PC-3 (cell line): ENCODE measurements around the gene SH3RF3. TPM values are rescaled to one million over a fixed set of nuclear protein-coding genes. Genes with fewer than 3 reads are reported as not detected.

Source experiments
- ATAC-seq: fragments of 200-7000 bp; cut with Tn5 transposase; 2 replicates; pipeline ENCODE4 v1.9.1; 2020; ENCODE audit warnings: mild to moderate bottlenecking, moderate library complexity
- BruUV-seq: library from RNA; stranded (reverse); fragments of 400-500 nt; replicated peaks from 2 replicates; lab custom pipeline; 2021; lab: Mats Ljungman, UMichigan
- CTCF ChIA-PET: fragments of 300-600 bp; sonication (Branson Sonifier 250); formaldehyde crosslinking; loops from one replicate; lab custom pipeline; 2022; ENCODE audit warnings: antibody characterized with exemption; lab: Charles Lee
- POLR2A ChIA-PET: fragments of 300-600 bp; sonication (Branson Sonifier 250); formaldehyde crosslinking; loops from one replicate; lab custom pipeline; 2022; ENCODE audit warnings: antibody characterized with exemption; ENCODE audit not compliant: unreplicated experiment; lab: Charles Lee
- DNase-seq: peaks from one replicate; pipeline ENCODE4 v3.0.0-alpha.2; 2015
- H2AFZ ChIP-seq: fragments of 300-600 bp; sonication (generic); 2 replicates; pipeline ENCODE4 v1.6.0; 2016; ENCODE audit warnings: antibody characterized with exemption, low read length
- H3F3A ChIP-seq: fragments of 300-600 bp; sonication (generic); one replicate; pipeline ENCODE4 v1.6.0; 2017; ENCODE audit warnings: antibody characterized with exemption, low read length, control low read depth, mild to moderate bottlenecking; ENCODE audit not compliant: unreplicated experiment
- H3K27ac ChIP-seq: fragments of 300-600 bp; sonication (generic); 2 replicates; pipeline ENCODE4 v1.5.1; 2016; ENCODE audit warnings: mild to moderate bottlenecking, low read length
- H3K27me3 ChIP-seq: fragments of 300-600 bp; sonication (generic); 2 replicates; pipeline ENCODE4 v1.6.1; 2016; ENCODE audit warnings: low read length, mixed read lengths
- H3K36me3 ChIP-seq: fragments of 300-600 bp; sonication (generic); 2 replicates; pipeline ENCODE4 v1.6.1; 2016; ENCODE audit warnings: low read depth, mixed run types, low read length, mixed read lengths
- H3K4me1 ChIP-seq: fragments of 300-600 bp; sonication (generic); 2 replicates; pipeline ENCODE4 v1.5.1; 2016; ENCODE audit warnings: low read length; ENCODE audit not compliant: insufficient read depth
- H3K4me2 ChIP-seq: fragments of 300-600 bp; sonication (generic); 2 replicates; pipeline ENCODE4 v1.6.0; 2016; ENCODE audit warnings: low read length
- H3K4me3 ChIP-seq: fragments of 300-600 bp; sonication (generic); 2 replicates; pipeline ENCODE4 v1.5.1; 2016; ENCODE audit warnings: mild to moderate bottlenecking, low read length, mixed read lengths
- H3K79me2 ChIP-seq: fragments of 300-600 bp; sonication (generic); 2 replicates; pipeline ENCODE4 v1.6.1; 2017; ENCODE audit warnings: low read length, mixed read lengths
- H3K9ac ChIP-seq: fragments of 300-600 bp; sonication (generic); 2 replicates; pipeline ENCODE4 v1.6.0; 2016; ENCODE audit warnings: mild to moderate bottlenecking, low read length
- H3K9me2 ChIP-seq: fragments of 300-600 bp; sonication (generic); replicated peaks from 2 replicates; pipeline ENCODE4 v1.6.1; 2016; ENCODE audit warnings: mixed run types, low read length, mixed read lengths
- H3K9me3 ChIP-seq: fragments of 300-600 bp; sonication (generic); 2 replicates; pipeline ENCODE4 v1.6.1; 2016; ENCODE audit warnings: low read length, mixed read lengths
- H4K20me1 ChIP-seq: fragments of 300-600 bp; sonication (generic); 2 replicates; pipeline ENCODE4 v1.6.1; 2016; ENCODE audit warnings: low read length, mixed read lengths
- CTCF ChIP-seq: fragments of 300-600 bp; sonication (generic); conservative IDR thresholded peaks from 2 replicates; pipeline ENCODE4 v1.5.1; 2017; ENCODE audit warnings: antibody characterized with exemption, low read depth, mild to moderate bottlenecking, low read length
- EZH2 ChIP-seq: fragments of 300-600 bp; sonication (generic); IDR thresholded peaks from one replicate; pipeline ENCODE4 v1.6.1; 2017; ENCODE audit warnings: antibody characterized with exemption, mild to moderate bottlenecking, low read length; ENCODE audit not compliant: unreplicated experiment
- EZH2phosphoT487 ChIP-seq: fragments of 300-600 bp; sonication (generic); IDR thresholded peaks from 2 replicates; pipeline ENCODE4 v1.6.1; 2018; ENCODE audit warnings: mild to moderate bottlenecking, antibody characterized with exemption, low read length, borderline replicate concordance
- intact Hi-C: fragments of 100-400 bp; cut with micrococcal nuclease; formaldehyde crosslinking; loops from 2 replicates; pipeline ENCODE4 v1.9.0; 2023
- total RNA-seq: library from RNA; depleted of rRNA; stranded (reverse); fragments of >200 nt; gene quantifications from 2 replicates; pipeline ENCODE4 v1.2.3, GENCODE V29; 2014

SH3RF3 gene
- total RNA-seq, 1 experiment from 2014 or later = 11.7 TPM

- Histone ChIP-seq H3F3A (no peaks in the 10 kb centered on the region), H2AFZ (no peak overlapping the region)
Observed at GRCh38 chr2:109290887-109291643, 162.1 kb downstream of the SH3RF3 start.

GRCh38 chr2:109292386-109292785, 163.4 kb downstream of the SH3RF3 start:
- Histone ChIP-seq H3K4me1 (no peaks in the 10 kb centered on the region), H3K27me3 (no peaks in the 10 kb centered on the region), H3K9ac (no peak overlapping the region), H3K9me3 (no peaks in the 10 kb centered on the region), H3K9me2 (no peaks in the 10 kb centered on the region), H3K4me3 (no peak overlapping the region), H3K27ac (no peak overlapping the region), H4K20me1 (no peaks in the 10 kb centered on the region), H3K4me2 (no peak overlapping the region), H3K79me2 (no peaks in the 10 kb centered on the region), H3F3A (no peaks in the 10 kb centered on the region), H3K36me3 (no peaks in the 10 kb centered on the region), H2AFZ (no peak overlapping the region)
- ChIA-PET CTCF (no interaction called here), POLR2A (no interaction called here)
- intact Hi-C loops = no loop called here
- ATAC-seq (no peak), DNase-seq (no peak)
- no TSS peak for BruUV-seq
- TF ChIP-seq CTCF = no peak
- no peak for TF ChIP-seq EZH2phosphoT487
- no peak for TF ChIP-seq EZH2

More at GRCh38 chr2:109290887-109291643, 162.1 kb downstream of the SH3RF3 start:
- Histone ChIP-seq H4K20me1 (no peaks in the 10 kb centered on the region), H3K4me2 (no peak overlapping the region), H3K4me3 (no peak overlapping the region), H3K4me1 (no peaks in the 10 kb centered on the region), H3K9ac (no peak overlapping the region), H3K9me3 (no peaks in the 10 kb centered on the region), H3K27me3 (no peaks in the 10 kb centered on the region), H3K36me3 (no peaks in the 10 kb centered on the region), H3K79me2 (no peaks in the 10 kb centered on the region), H3K9me2 (no peaks in the 10 kb centered on the region), H3K27ac (no peak overlapping the region)
- no peak for TF ChIP-seq CTCF
- no peak for TF ChIP-seq EZH2
- intact Hi-C loops = no loop called here
- CTCF ChIA-PET = no interaction called here
- POLR2A ChIA-PET = no interaction called here
- DNase-seq (no peak), ATAC-seq (no peak)
- no TSS peak for BruUV-seq

GRCh38 chr2:109293663-109294062, 164.7 kb downstream of the SH3RF3 start:
- H3K4me3 ChIP-seq = no peak overlapping the region
- no peak overlapping the region for H2AFZ ChIP-seq
- H3K4me2 ChIP-seq = no peak overlapping the region
- H3K9me3 ChIP-seq = no peaks in the 10 kb centered on the region
- H3K9ac ChIP-seq = no peak overlapping the region
- H3K79me2 ChIP-seq = no peaks in the 10 kb centered on the region
- ChIA-PET CTCF (interaction anchor here (1.2 kb wide), 1 partner anchor 168 kb away, joined by 3 read pairs; no protein-coding TSS in a partner anchor), POLR2A (interaction anchor here (0.6 kb wide), 1 partner anchor 290 kb away, joined by 7 read pairs; no protein-coding TSS in a partner anchor)
- DNase-seq (no peak), ATAC-seq (no peak)
- no peaks in the 10 kb centered on the region for H3K9me2 ChIP-seq
- no peaks in the 10 kb centered on the region for H3F3A ChIP-seq
- TF ChIP-seq EZH2 (no peak), EZH2phosphoT487 (no peak), CTCF (no peak)
- no peaks in the 10 kb centered on the region for H3K4me1 ChIP-seq
- no peaks in the 10 kb centered on the region for H3K36me3 ChIP-seq
- BruUV-seq = no TSS peak
- intact Hi-C loops = no loop called here
- no peak overlapping the region for H3K27ac ChIP-seq
- H3K27me3 ChIP-seq = no peaks in the 10 kb centered on the region
- no peaks in the 10 kb centered on the region for H4K20me1 ChIP-seq
